Lung (tissue), 12 donors: Measurements from ENCODE around the gene CELSR1. TPM values are rescaled to one million over a fixed set of nuclear protein-coding genes. Genes with fewer than 3 reads are reported as not detected.

Source experiments
- ATAC-seq: fragments of 200-7000 bp; cut with Tn5 transposase; one replicate; pipeline ENCODE4 v1.9.1; 2020; ENCODE audit warnings: moderate number of reproducible peaks; ENCODE audit not compliant: insufficient read depth, low FRiP score
- DNase-seq, 3 donors: peaks; one replicate each; pipeline ENCODE4 v3.0.0-alpha.2; 2013 to 2017
- H3K27ac ChIP-seq, 2 donors: one replicate each; pipeline ENCODE4 v1.5.1; 2013; ENCODE audit warnings: mild to moderate bottlenecking in 2 of 2, moderate library complexity in 2 of 2, control low read depth in 1 of 2, inconsistent platforms in 1 of 2, low read depth in 1 of 2, low read length in 1 of 2
- H3K27me3 ChIP-seq, 3 donors: one replicate each; pipeline ENCODE4 v1.5.1; 2013; ENCODE audit warnings: low read length in 2 of 3; ENCODE audit not compliant: control insufficient read depth in 3 of 3, insufficient read depth in 3 of 3
- H3K36me3 ChIP-seq, 4 donors: one replicate each; pipeline ENCODE4 v1.5.1; 2013; ENCODE audit warnings: low read length in 4 of 4, mild to moderate bottlenecking in 1 of 4, moderate library complexity in 1 of 4; ENCODE audit not compliant: control insufficient read depth in 4 of 4, insufficient read depth in 4 of 4
- H3K4me1 ChIP-seq, 5 donors: one replicate each; pipeline ENCODE4 v1.5.1; 2013; ENCODE audit warnings: low read length in 5 of 5, mild to moderate bottlenecking in 2 of 5, moderate library complexity in 1 of 5; ENCODE audit not compliant: control insufficient read depth in 5 of 5, insufficient read depth in 5 of 5
- H3K4me3 ChIP-seq: one replicate; pipeline ENCODE4 v1.5.1; 2013; ENCODE audit warnings: mild to moderate bottlenecking, control low read depth, moderate library complexity
- H3K9ac ChIP-seq, 2 donors: one replicate each; pipeline ENCODE4 v1.5.1; 2013; ENCODE audit warnings: low read length in 2 of 2, control low read depth in 1 of 2; ENCODE audit not compliant: insufficient read depth in 1 of 2
- H3K9me3 ChIP-seq, 4 donors: one replicate each; pipeline ENCODE4 v1.5.1; 2013; ENCODE audit warnings: low read length in 3 of 4, mild to moderate bottlenecking in 1 of 4, moderate library complexity in 1 of 4; ENCODE audit not compliant: control insufficient read depth in 4 of 4, insufficient read depth in 3 of 4
- CTCF ChIP-seq: IDR thresholded peaks from 2 replicates; pipeline ENCODE4 v1.5.1; 2012; ENCODE audit warnings: mild to moderate bottlenecking; ENCODE audit errors: control extremely low read depth, extremely low read depth
- WGBS, 2 donors: extraction: QIAGEN DNeasy Blood & Tissue Kit; methylation state at CpG; one replicate each; pipeline ENCODE4 v1.1.7; 2013; 5-methylcytosine and 5-hydroxymethylcytosine counted together
- polyA plus RNA-seq, 2 donors: library from polyadenylated mRNA; stranded (reverse); fragments of 200-250 nt; gene quantifications; one replicate each; pipeline ENCODE4 v1.2.1, GENCODE V29; 2013
- total RNA-seq, 2 donors: library from RNA; depleted of rRNA in 1 of 2; stranded (reverse); fragments of >200 nt in 1 of 2; gene quantifications; one replicate each; pipeline ENCODE4 v1.2.1, GENCODE V29; 2014 to 2021
- donor health status: control.
- donor health status: control.
- donor health status: Bipolar disorder and iron deficiency.
- donor health status: healthy.
- donor health status: DM: yes; HTN: yes; CAD: no.

CELSR1 gene
- total and polyA plus RNA-seq, 4 donors: 14.0 to 65.9 (median 32.7) TPM

DNA sequence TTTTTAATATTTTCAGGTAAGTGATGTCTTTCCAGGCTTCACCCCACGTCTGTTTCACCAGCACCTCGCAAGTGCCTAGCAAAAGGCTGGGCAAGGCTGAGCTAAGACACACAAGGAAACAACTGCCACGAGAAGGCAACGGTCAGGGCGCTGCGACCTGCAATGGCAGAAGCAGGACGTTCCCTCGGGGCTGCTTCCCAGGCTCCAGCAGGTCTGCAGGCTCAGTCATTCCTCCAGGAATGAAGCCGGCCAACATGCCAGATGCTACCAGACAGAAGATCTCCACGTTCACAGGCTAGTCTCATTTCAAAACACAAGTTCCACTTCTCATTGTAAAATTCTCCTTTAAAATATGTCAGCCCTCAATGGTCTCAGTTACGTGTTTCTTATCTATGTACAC is 45.5 kb downstream of the CELSR1 start:
- H3K9ac ChIP-seq: no peak overlapping the region
- DNase-seq: no peak
- H3K4me1 ChIP-seq: peaks cover 0 to 7% (median 3%) of the 10 kb centered on the region in 5 donors
- 70 to 82% methylated on average over 11 of the region's 11 CpGs for WGBS, 2 donors
- H3K27me3 ChIP-seq: no peaks in the 10 kb centered on the region
- no peak overlapping the region for H3K27ac ChIP-seq
- no peak for ATAC-seq
- H3K36me3 ChIP-seq: no peaks in the 10 kb centered on the region
- no peak overlapping the region for H3K4me3 ChIP-seq
- no peak for TF ChIP-seq CTCF
- H3K9me3 ChIP-seq: peaks cover 0 to 6% (median 0%) of the 10 kb centered on the region in 4 donors

DNA sequence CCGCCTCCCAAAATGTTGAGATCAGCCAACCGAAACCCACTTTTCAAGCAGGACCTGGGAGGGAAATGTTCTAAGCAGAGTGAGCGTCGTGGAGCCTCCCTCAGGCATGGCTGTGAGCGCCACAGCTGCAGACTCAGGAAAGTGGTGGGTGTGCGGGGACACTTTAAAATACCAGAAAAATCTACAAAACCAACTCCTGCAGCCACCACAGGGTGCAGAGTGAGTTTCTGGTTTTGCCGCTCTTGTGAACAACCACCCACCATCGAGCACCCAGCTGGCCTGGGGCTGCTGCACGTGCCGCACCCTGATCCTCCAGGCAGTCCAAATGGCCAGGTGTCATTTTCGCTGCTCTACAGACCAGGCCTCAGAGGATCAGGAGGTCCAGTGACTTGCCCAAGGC is 46.9 kb downstream of the CELSR1 start:
- H3K27me3 ChIP-seq: no peaks in the 10 kb centered on the region
- peaks cover 0 to 8% (median 3%) of the 10 kb centered on the region in 5 donors for H3K4me1 ChIP-seq
- H3K27ac ChIP-seq: no peak overlapping the region
- no peak overlapping the region for H3K9ac ChIP-seq
- ATAC-seq: no peak
- WGBS, 2 donors: 74 to 88% methylated on average over 11 of the region's 11 CpGs
- DNase-seq: no peak
- no peak overlapping the region for H3K4me3 ChIP-seq
- H3K9me3 ChIP-seq: peaks cover 0 to 6% (median 0%) of the 10 kb centered on the region in 4 donors
- H3K36me3 ChIP-seq: no peaks in the 10 kb centered on the region
- TF ChIP-seq CTCF: no peak

GRCh38 chr22:46486996-46487717 is 50.3 kb downstream of the CELSR1 start:
- Histone ChIP-seq H3K9me3 (peaks cover 0 to 6% (median 0%) of the 10 kb centered on the region in 4 donors), H3K36me3 (no peaks in the 10 kb centered on the region), H3K4me1 (peaks cover 0 to 20% (median 3%) of the 10 kb centered on the region in 5 donors), H3K27me3 (no peaks in the 10 kb centered on the region), H3K9ac (no peak overlapping the region), H3K27ac (no peak overlapping the region), H3K4me3 (no peak overlapping the region)
- no peak for TF ChIP-seq CTCF
- WGBS, 2 donors: 68 to 75% methylated on average over 11 to 12 of the region's 12 CpGs
- no peak for DNase-seq
- ATAC-seq: no peak
